ENCODE measurements around the gene RGS5. TPM values are rescaled to one million over a fixed set of nuclear protein-coding genes. Genes with fewer than 3 reads are reported as not detected.

Gene RGS5
- total and polyA plus RNA-seq, 2 experiments from 2014 or later: 23.4 to 48.3 TPM

DNA sequence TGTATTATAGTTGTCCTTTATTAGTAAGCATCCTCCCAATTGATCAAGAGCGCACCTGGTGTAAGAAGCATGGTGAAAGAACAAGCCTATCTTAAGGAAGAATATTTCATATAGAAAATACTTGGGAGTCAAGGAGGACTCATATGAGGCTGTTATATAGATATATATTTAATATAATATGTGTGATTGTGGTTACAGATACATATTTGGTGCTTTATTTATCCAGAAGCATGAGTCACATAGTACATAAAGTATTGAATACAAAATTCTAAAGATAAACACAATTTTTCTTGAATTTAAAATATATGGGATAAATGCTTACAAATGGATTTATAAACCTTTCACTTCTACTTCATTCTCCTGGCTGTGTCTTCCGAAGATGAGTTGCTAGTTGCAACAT, 60.6 kb downstream of the RGS5 start:
- H3K4me1 Mint-ChIP-seq: no peaks in the 10 kb centered on the region
- no peaks in the 10 kb centered on the region for H3K4me1 ChIP-seq (ENCODE audit: insufficient read depth)
- H3K4me3 Mint-ChIP-seq: no peak overlapping the region
- no peak overlapping the region for H3K27ac Mint-ChIP-seq
- H2AFZ ChIP-seq: no peak overlapping the region
- no peaks in the 10 kb centered on the region for H3K36me3 Mint-ChIP-seq (ENCODE audit: low read depth)
- no peaks in the 10 kb centered on the region for H3K36me3 ChIP-seq (ENCODE audit: insufficient read depth)
- H3K9me2 ChIP-seq (ENCODE audit: insufficient read depth): no peaks in the 10 kb centered on the region
- no peaks in the 10 kb centered on the region for H3K27me3 ChIP-seq (ENCODE audit: insufficient read depth)
- no peaks in the 10 kb centered on the region for H3K27me3 Mint-ChIP-seq (ENCODE audit: insufficient read depth, low read depth, poor library complexity)
- H3F3A ChIP-seq (replicated peaks; ENCODE audit: low read depth): no peaks in the 10 kb centered on the region
- H3K79me2 ChIP-seq (replicated peaks; ENCODE audit: insufficient read depth): no peaks in the 10 kb centered on the region
- ATAC-seq (no peak), DNase-seq (ENCODE audit: low spot score) (no peak)
- TF ChIP-seq STAT1 (IDR thresholded peaks at IDR 0.05; ENCODE audit: unreplicated experiment) (no peak), POLR2AphosphoS5 (IDR thresholded peaks at IDR 0.05; ENCODE audit: low read depth) (no peak)
- TF ChIP-seq, protein P1, sequence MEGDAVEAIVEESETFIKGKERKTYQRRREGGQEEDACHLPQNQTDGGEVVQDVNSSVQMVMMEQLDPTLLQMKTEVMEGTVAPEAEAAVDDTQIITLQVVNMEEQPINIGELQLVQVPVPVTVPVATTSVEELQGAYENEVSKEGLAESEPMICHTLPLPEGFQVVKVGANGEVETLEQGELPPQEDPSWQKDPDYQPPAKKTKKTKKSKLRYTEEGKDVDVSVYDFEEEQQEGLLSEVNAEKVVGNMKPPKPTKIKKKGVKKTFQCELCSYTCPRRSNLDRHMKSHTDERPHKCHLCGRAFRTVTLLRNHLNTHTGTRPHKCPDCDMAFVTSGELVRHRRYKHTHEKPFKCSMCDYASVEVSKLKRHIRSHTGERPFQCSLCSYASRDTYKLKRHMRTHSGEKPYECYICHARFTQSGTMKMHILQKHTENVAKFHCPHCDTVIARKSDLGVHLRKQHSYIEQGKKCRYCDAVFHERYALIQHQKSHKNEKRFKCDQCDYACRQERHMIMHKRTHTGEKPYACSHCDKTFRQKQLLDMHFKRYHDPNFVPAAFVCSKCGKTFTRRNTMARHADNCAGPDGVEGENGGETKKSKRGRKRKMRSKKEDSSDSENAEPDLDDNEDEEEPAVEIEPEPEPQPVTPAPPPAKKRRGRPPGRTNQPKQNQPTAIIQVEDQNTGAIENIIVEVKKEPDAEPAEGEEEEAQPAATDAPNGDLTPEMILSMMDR (conservative IDR thresholded peaks at IDR 0.05; ENCODE audit: low read depth in 2 of 2): no peak
- H4K20me1 ChIP-seq (replicated peaks; ENCODE audit: insufficient read depth): no peaks in the 10 kb centered on the region
- H3K4me2 ChIP-seq: no peak overlapping the region
- no peak overlapping the region for H3K27ac ChIP-seq (ENCODE audit: low read depth)
- no peaks in the 10 kb centered on the region for H3K9me3 Mint-ChIP-seq
- H3K4me3 ChIP-seq: no peak overlapping the region

DNA sequence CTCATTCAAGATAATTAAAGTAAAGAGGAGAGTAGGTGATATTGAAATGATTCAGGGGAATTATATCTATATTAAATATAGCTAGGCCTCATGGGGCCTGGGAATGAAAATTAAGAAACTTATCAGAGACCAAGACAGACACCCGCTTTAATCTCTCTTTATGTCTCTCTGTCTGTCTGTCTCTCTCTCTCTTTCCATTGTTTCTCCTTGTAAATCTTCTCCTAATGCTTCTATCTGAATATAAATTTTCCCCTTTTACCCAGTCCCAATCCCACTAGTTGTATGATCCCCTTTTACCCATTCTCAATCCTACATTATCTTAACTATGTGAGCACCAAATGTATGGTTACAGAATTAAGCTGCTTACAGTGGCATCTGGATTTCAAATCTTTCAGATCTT, 61.2 kb downstream of the RGS5 start:
- H2AFZ ChIP-seq: no peak overlapping the region
- H3K4me1 ChIP-seq (ENCODE audit: insufficient read depth): no peaks in the 10 kb centered on the region
- Mint-ChIP-seq H3K4me1 (no peaks in the 10 kb centered on the region), H3K36me3 (ENCODE audit: low read depth) (no peaks in the 10 kb centered on the region), H3K27me3 (ENCODE audit: insufficient read depth, low read depth, poor library complexity) (no peaks in the 10 kb centered on the region), H3K9me3 (no peaks in the 10 kb centered on the region), H3K4me3 (no peak overlapping the region), H3K27ac (no peak overlapping the region)
- DNase-seq (ENCODE audit: low spot score) (no peak), ATAC-seq (no peak)
- no peaks in the 10 kb centered on the region for H3K79me2 ChIP-seq (replicated peaks; ENCODE audit: insufficient read depth)
- H3K27ac ChIP-seq (ENCODE audit: low read depth): no peak overlapping the region
- no peaks in the 10 kb centered on the region for H4K20me1 ChIP-seq (replicated peaks; ENCODE audit: insufficient read depth)
- no peak overlapping the region for H3K4me3 ChIP-seq
- no peaks in the 10 kb centered on the region; the same call in 1 of the 2 replicates for H3K36me3 ChIP-seq (ENCODE audit: insufficient read depth)
- no peak overlapping the region for H3K4me2 ChIP-seq
- H3F3A ChIP-seq (replicated peaks; ENCODE audit: low read depth): no peaks in the 10 kb centered on the region
- H3K9me2 ChIP-seq (ENCODE audit: insufficient read depth): no peaks in the 10 kb centered on the region
- no peak for TF ChIP-seq NANOG (IDR thresholded peaks at IDR 0.05; ENCODE audit: borderline replicate concordance)
- TF ChIP-seq, protein P2, sequence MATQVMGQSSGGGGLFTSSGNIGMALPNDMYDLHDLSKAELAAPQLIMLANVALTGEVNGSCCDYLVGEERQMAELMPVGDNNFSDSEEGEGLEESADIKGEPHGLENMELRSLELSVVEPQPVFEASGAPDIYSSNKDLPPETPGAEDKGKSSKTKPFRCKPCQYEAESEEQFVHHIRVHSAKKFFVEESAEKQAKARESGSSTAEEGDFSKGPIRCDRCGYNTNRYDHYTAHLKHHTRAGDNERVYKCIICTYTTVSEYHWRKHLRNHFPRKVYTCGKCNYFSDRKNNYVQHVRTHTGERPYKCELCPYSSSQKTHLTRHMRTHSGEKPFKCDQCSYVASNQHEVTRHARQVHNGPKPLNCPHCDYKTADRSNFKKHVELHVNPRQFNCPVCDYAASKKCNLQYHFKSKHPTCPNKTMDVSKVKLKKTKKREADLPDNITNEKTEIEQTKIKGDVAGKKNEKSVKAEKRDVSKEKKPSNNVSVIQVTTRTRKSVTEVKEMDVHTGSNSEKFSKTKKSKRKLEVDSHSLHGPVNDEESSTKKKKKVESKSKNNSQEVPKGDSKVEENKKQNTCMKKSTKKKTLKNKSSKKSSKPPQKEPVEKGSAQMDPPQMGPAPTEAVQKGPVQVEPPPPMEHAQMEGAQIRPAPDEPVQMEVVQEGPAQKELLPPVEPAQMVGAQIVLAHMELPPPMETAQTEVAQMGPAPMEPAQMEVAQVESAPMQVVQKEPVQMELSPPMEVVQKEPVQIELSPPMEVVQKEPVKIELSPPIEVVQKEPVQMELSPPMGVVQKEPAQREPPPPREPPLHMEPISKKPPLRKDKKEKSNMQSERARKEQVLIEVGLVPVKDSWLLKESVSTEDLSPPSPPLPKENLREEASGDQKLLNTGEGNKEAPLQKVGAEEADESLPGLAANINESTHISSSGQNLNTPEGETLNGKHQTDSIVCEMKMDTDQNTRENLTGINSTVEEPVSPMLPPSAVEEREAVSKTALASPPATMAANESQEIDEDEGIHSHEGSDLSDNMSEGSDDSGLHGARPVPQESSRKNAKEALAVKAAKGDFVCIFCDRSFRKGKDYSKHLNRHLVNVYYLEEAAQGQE (IDR thresholded peaks at IDR 0.05; ENCODE audit: unreplicated experiment): no peak
- TF ChIP-seq ZNF114 (CRISPR knock-in tag; IDR thresholded peaks at IDR 0.05): no peak
- TF ChIP-seq EZH2 (IDR thresholded peaks at IDR 0.05; ENCODE audit: low read depth, unreplicated experiment): no peak
- H3K27me3 ChIP-seq (ENCODE audit: insufficient read depth): no peaks in the 10 kb centered on the region
